AML-193 (cell line): ENCODE results near the gene NR2C1.
A peak's percentile ranks its signal among the peaks of the same experiment; 100 is the strongest.
"Not testable (repeated sequence)": the region's sequence is repeated elsewhere in the genome, so short reads cannot be mapped to it uniquely, and the experiment has no call there.

Experiments used
- DNase-seq, 2 experiments: peaks; one replicate each; lab custom pipeline; 2025; lab: John Stamatoyannopoulos, UW

The NR2C1 gene

GRCh38 chr12:95072900-95073697, at the start of gene NR2C1:
Gene NR2C1 (minus strand): TSS chr12:95073618. CDS start chr12:95067384, 6,234 bp downstream.
- peak; percentile 86 to 92 for DNase-seq

DNA sequence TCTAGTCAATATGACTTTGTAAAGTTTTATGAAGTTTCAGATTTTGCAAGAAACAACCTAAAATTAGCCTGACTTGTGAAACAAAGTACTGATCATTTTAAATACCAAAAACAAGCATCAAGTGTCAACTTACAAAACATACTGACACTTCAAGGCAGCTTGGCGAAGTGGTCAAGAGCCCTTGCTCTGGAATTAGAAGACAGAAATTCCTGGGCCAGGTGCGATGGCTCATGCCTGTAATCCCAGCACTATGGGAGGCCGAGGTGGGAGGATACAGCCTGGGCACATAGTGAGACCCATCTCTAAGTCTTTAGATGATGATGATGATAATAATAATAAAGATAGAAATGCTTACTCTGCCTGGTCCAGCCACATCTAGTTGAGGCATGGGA, 45.4 kb upstream of the NR2C1 start:
- DNase-seq: no peak

GRCh38 chr12:95118138-95118787, 44.8 kb upstream of the NR2C1 start:
- DNase-seq: no peak

DNA sequence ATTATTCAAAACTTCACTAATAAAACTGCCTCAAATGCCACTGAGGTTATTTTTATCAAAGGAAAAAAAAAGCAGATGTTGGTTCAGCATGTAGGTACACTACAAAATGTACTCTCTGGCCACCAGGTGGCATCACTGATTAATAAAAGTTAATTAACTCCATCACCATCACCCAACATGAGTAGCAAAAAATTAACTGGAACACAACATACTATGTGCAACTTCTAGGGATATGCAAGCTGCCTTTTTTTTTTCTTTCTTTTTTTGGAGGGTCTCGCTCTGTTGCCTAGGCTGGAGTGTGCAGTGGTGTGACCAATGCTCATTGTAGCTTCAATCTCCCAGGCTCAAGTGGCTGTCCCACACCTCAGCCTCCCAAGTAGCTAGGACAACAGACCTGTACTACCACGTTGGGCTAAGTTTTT, 43.8 kb upstream of the NR2C1 start:
- DNase-seq: peak; percentile 65 to 71

GRCh38 chr12:95116773-95117172, 43.4 kb upstream of the NR2C1 start:
- DNase-seq: no peak

GRCh38 chr12:95116341-95116740, 42.9 kb upstream of the NR2C1 start:
- DNase-seq: no peak

DNA sequence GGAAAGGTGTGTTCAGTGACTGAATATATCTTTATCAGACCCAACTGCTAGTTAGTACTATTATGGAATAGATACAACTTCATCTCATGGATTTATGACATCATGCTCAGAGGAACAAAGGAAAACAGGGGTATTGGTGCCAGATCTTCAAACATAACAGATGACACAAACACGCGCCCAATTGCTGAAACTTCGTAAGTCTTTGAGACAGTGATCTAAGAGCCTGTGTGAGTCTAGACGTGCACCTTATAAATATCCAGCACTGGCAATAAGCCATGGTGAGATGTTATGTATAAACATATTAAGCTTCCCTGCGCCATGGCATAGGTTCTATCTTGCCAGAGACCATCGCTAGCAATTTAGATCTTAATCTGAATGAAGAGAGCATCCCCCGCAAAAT, 42.2 kb upstream of the NR2C1 start:
- no peak for DNase-seq

DNA sequence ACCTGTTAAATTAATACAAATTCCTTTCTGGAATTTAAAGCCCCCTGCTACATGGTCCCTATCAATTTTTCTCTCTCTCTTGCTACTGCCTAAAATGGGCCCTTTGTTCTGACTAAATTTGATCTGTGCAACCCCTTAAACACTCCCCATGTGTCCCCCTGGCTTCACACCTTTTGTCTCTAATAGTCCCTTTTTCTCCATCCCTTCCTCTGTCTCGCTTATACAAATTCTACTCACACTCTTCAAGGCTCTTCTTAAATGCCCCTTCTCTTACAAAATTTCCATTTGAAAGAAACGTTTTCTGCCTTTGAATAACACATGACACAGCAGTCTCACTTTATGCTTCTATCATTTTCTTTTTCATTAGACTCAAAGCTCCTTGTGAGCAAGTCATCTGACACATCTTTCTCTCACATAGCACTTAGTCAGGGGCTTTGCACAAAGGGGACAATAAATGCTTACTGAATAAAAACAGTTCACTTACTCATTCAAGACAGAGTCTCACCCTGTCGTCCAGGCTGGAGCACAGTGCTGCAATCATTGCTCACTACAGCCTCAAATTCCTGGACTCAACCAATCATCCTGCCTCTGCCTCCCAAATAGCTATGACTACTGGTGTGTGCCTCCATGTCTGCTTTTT, 41.5 kb upstream of the NR2C1 start:
- DNase-seq: no peak

GRCh38 chr12:95107362-95107761, 33.9 kb upstream of the NR2C1 start:
- no peak for DNase-seq

DNA sequence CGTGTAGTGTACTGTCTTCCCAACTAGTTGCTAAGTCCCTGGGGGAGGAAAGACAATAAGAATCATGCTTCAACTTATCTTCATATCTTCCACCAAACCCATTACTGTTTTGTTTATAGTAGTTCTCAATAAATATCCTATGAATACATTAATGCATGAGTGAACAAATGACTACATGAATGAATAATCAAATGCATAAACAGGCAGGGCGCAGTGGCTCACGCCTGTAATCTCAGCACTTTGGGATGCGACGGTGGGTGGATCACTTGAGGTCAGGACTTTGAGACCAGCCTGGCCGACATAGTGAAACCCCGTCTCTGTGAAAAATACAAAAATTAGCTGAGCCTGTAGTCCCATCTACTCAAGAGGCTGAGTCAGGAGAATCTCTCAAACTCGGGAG, 32.1 kb upstream of the NR2C1 start:
- DNase-seq: no peak

GRCh38 chr12:95104919-95105452, 31.6 kb upstream of the NR2C1 start:
- no peak for DNase-seq

DNA sequence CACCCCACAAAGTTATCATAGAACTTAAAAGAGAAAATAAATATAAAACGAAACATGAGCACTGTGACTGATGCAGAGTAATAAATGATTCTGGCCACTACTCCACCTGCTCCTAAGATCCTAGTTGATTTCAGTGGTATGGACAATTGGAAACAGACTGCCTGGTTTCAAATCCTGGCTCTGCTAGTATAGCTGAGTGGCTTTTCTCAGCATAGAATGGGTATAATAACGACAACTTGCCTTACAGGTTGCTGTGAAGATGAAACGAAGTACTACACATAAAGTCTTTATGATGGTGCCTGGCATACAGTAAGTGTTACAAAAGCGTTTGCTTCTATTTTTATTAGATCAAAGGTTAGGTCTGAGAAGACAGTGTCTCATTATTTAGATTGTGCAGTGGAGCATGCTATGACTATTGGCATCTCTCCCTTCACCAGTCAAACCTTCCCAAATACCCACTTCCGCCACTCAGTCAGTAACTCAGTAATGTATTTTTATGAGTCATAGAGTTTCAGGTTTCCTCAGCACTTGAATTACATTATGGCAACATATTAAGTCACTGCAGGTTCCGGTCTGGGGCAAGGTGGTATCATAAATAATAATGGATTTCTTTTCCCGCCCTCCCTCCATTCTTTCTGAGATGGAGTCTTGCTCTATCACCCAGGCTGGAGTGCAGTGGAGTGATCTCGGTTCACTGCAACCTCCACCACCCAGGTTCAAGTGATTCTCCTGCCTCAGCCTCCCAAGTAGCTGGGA, 29.7 kb upstream of the NR2C1 start:
- no peak for DNase-seq

DNA sequence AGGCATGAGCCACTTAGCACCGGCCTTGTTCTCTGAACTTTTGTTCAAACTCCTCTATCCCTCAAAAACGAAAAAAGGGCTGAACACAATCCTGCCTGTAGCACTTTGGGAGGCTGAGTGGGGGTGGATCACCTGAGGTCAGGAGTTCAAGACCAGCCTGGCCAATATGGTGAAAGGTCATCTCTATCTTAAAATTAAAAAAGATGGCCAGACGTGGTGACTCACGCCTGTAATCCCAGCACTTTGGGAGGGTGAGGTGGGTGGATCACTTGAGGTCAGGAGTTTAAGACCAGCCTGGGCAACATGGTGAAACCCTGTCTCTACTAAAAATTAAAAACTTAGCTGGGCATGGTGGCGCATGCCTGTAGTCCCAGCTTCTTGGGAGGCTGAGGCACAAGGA, 28.5 kb upstream of the NR2C1 start:
- DNase-seq: not testable (repeated sequence)

DNA sequence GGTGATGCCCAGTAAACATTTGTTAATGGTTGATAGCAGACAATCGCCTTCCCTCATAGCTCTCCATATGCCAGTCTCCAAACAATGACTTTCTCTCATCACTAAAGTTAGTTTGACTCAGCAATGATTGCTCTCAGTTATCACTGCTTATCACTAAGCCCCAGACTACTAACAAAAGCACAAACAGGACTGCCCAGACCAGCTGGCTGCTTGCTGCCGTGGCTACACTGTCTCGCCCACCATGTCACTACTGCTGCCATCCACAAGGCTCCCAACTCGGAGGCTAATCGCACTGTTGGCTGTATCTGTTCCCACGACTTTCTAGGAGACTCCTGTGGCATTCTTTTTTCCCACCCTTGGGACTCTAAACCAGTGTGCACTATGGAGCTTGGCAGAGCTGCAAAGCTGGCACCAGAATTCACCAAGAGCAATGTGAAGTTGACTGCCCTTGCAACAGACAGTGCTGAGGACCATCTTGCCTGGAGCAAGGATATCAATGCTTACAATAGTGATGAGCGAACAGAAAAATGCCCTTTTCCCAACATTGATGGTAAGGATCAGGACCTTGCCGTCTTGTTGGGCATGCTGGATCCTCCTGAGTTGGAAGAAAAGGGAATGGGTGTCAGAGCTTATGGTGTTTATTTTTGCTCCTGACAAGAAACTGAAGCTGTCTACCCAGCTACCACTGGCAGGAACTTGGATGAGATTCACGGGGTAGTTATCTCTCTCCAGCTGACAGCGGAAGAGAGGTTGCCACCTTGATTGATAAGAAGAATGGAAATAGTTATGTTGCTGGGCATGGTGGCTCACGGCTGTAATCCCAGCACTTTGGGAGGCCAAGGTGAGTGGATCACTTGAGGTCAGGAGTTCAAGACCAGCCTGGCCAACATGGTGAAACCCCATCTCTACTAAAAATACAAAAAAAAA, 27.1 kb upstream of the NR2C1 start:
- no peak for DNase-seq

DNA sequence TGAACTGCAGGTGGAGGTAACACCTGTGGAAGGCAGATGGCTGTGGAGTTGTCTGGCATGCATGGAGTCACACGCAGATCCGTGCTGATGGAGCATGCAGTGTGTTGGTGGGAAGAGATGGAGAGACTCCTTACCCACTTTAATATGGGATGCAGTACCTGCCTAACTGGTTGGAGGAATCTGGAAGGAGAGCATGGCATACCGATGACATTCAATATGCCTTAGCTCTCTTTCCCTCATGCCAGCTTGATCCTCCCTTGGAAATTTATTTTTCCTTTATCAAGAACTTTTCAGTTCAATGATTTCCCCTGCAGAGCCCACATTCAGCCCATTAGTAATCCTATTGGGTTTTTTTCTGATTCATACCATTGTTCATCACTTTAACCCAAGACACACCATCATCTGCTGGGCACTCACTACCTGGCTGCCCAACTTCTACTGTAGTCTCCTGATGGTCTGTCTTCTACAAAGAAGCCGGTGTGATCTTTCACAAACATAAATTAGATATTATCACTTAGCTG, 25.9 kb upstream of the NR2C1 start:
- no peak for DNase-seq

- DNase-seq: no peak
Measured at GRCh38 chr12:95096852-95097251, 23.4 kb upstream of the NR2C1 start.

GRCh38 chr12:95096378-95096777, 23.0 kb upstream of the NR2C1 start:
- no peak for DNase-seq

DNA sequence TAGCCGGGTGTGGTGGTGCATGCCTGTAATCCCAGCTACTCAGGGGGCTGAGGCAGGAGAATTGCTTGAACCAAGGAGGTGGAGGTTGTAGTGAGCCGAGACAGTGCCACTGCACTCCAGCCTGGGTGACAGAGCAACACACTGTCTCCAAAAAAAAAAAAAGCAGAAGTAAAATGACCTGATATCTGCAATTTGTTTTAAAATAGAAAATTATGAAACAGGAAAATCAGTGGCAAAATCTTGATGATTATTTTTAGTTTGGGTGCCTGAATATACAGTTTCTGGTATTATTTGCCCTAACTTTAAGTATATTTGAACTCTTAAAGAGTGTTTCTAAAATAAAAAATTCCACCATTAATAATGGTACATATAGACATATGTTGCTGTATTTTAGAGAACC, 22.4 kb upstream of the NR2C1 start:
- DNase-seq: peak; percentile 26 to 30

- no peak for DNase-seq
Measured at GRCh38 chr12:95089462-95089861, 16.0 kb upstream of the NR2C1 start.

DNA sequence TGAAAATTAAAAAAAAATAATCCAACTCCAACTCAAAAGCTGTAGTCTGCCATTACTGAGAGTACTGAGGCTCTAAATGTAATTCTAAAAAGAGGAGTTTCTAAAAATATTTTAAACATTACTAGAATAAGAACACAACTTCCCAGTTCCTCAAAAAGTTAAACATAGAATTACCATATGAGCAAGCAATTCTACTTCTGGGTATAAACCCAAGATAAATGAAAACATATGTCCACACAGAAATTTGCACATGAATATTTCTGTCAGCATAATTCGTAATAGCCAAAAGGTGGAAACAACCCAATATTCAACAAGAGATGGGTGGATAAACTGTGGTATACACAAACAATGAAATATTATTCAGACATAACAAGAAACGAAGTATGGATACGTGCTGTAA, 15.0 kb upstream of the NR2C1 start:
- DNase-seq: no peak

GRCh38 chr12:95085612-95086011, 12.2 kb upstream of the NR2C1 start:
- DNase-seq: no peak
